GF-D8 (cell line): ENCODE data around the gene CEP350.

Source experiments
- DNase-seq: peaks from one replicate; lab custom pipeline; 2025; lab: John Stamatoyannopoulos, UW

CEP350 gene

GRCh38 chr1:180156631-180157091 lies 202.1 kb downstream of the CEP350 start:
- DNase-seq: peak; percentile 71

DNA sequence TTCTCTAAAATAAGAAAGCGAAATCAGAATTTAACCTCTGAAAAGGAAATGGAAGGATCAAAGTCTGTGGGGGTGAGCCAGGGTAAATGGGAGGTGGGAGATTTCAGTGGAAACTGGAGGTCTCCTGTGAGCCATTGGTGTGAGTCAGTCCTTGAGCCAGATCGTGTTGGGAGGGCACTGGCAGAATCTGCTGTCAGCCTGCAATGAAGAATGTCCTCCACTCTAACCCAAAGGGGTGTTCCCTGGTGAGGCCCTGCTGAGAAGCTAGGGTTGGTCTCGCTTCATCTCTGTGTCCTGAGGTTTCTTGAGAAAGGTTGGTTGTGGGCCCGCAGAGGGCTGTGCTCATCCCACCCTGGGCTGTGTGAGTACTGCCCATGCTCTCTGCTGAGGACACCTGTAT lies 202.5 kb downstream of the CEP350 start:
- no peak for DNase-seq

DNA sequence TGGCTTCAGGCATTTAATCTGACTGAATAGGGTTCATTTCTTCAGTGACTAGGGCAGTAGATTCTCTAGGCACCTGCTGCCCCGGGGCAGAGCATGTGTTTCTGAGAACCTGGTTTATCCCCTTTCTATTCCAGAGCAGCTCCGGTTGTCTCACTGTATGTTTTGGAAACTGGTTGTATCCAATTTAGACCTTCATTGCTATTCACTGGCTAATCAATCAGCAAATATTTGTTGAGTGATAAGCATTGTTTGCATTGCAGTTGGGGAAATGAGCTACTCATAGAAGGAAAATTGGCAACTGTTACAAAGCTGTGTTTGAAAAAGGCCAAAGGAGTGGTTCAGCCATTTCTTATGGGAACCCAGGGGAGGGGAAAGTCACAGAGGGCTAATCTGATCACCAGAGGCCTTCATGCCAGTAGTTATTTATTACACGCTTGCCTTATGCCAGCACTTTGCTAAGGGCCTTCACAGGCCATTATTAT lies 203.0 kb downstream of the CEP350 start:
- DNase-seq: no peak

- no peak for DNase-seq
Measured at GRCh38 chr1:180158149-180159147, 203.8 kb downstream of the CEP350 start.

- peak; percentile 22 for DNase-seq
Measured at GRCh38 chr1:180160357-180160756, 205.7 kb downstream of the CEP350 start.

DNA sequence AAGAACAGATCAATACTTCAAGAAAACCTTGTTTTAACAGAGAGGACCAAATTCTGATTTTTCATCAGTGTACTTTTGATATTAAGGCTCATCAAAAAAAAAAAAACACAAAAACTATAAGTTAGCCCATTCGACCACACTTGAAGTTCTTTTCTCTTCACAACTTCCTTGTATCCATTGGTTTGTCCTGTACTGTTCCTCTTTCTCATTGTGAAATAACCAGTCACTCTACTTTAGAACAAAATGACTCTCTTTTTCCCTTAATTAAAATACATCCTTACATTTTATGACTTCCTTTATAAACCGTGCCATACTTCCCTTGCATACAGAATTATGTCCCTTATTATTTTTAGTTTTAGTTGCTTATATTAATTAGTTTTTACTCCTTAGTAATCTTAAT lies 208.4 kb downstream of the CEP350 start:
- DNase-seq: peak; percentile 75
